Neural cell (in vitro differentiated cells): ENCODE results near the gene PPP1R11. TPM values are rescaled to one million over a fixed set of nuclear protein-coding genes. Genes with fewer than 3 reads are reported as not detected.
"Not testable (repeated sequence)": the region's sequence is repeated elsewhere in the genome, so short reads cannot be mapped to it uniquely, and the experiment has no call there.

Source experiments
- H2AFZ ChIP-seq: fragments of 200-600, 300-800 bp; sonication (generic), shearing (Covaris generic); 2 replicates; pipeline ENCODE4 v1.6.0; 2014; ENCODE audit warnings: low read depth, mild to moderate bottlenecking, antibody characterized with exemption, low read length, moderate library complexity
- H3F3A ChIP-seq: fragments of 200-600 bp; shearing (Covaris generic); 2 replicates; pipeline ENCODE4 v1.6.1; 2016; ENCODE audit warnings: mild to moderate bottlenecking, moderate library complexity, mixed read lengths, antibody characterized with exemption, low read length; ENCODE audit not compliant: insufficient read depth, poor library complexity, severe bottlenecking
- H3K27ac ChIP-seq: fragments of 200-600, 300-800 bp; sonication (generic), shearing (Covaris generic); 2 replicates; pipeline ENCODE4 v1.5.1; 2014; ENCODE audit warnings: mild to moderate bottlenecking, low read length, moderate library complexity
- H3K27me3 ChIP-seq: fragments of 300-800, 200-600 bp; sonication (generic), shearing (Covaris generic); 2 replicates; pipeline ENCODE4 v1.6.0; 2014; ENCODE audit warnings: mild to moderate bottlenecking, low read depth, low read length, moderate library complexity; ENCODE audit not compliant: insufficient read depth
- H3K36me3 ChIP-seq: fragments of 300-800, 200-600 bp; sonication (generic), shearing (Covaris generic); 2 replicates; pipeline ENCODE4 v1.5.1; 2014; ENCODE audit warnings: mild to moderate bottlenecking, antibody characterized with exemption, low read length, moderate library complexity; ENCODE audit not compliant: insufficient read depth
- H3K4me2 ChIP-seq: fragments of 300-800, 200-600 bp; sonication (generic), shearing (Covaris generic); 2 replicates; pipeline ENCODE4 v1.6.0; 2014; ENCODE audit warnings: mild to moderate bottlenecking, low read length
- H3K4me3 ChIP-seq: fragments of 300-800, 200-600 bp; sonication (generic), shearing (Covaris generic); 2 replicates; pipeline ENCODE4 v1.5.1; 2014; ENCODE audit warnings: mild to moderate bottlenecking, low read length, moderate library complexity
- H3K79me2 ChIP-seq: fragments of 200-600 bp; shearing (Covaris generic); replicated peaks from 2 replicates; pipeline ENCODE4 v1.6.0; 2014; ENCODE audit warnings: mild to moderate bottlenecking, low read length, moderate library complexity; ENCODE audit not compliant: insufficient read depth
- H3K9ac ChIP-seq: fragments of 300-800, 200-600 bp; sonication (generic), shearing (Covaris generic); 2 replicates; pipeline ENCODE4 v1.6.1; 2016; ENCODE audit warnings: mild to moderate bottlenecking, low read length, mixed read lengths
- H3K9me2 ChIP-seq: fragments of 200-600 bp; shearing (Covaris generic); 2 replicates; pipeline ENCODE4 v1.6.1; 2016; ENCODE audit warnings: mild to moderate bottlenecking, low read length, mixed read lengths; ENCODE audit not compliant: insufficient read depth
- H3K9me3 ChIP-seq: fragments of 200-600, 300-800 bp; sonication (generic), shearing (Covaris generic); 2 replicates; pipeline ENCODE4 v1.6.1; 2016; ENCODE audit warnings: mild to moderate bottlenecking, mixed run types, low read length, moderate library complexity, mixed read lengths
- H4K20me1 ChIP-seq: fragments of 200-600 bp; shearing (Covaris generic); 2 replicates; pipeline ENCODE4 v1.6.1; 2016; ENCODE audit warnings: mild to moderate bottlenecking, mixed run types; ENCODE audit not compliant: insufficient read depth
- EP300 ChIP-seq: fragments of 450-650 bp; conservative IDR thresholded peaks from 2 replicates; pipeline ENCODE4 v1.6.1; 2014; ENCODE audit warnings: antibody characterized with exemption, mild to moderate bottlenecking, moderate library complexity; ENCODE audit not compliant: poor library complexity, severe bottlenecking
- EZH2 ChIP-seq: fragments of 200-600, 300-800 bp; shearing (Covaris generic), sonication (generic); IDR thresholded peaks from 2 replicates; pipeline ENCODE4 v1.6.1; 2014; ENCODE audit warnings: antibody characterized with exemption, low read length, borderline replicate concordance, mild to moderate bottlenecking; ENCODE audit not compliant: insufficient read depth, poor library complexity, severe bottlenecking
- MXI1 ChIP-seq: fragments of 450-650 bp; conservative IDR thresholded peaks from 2 replicates; pipeline ENCODE4 v1.6.1; 2014; ENCODE audit warnings: antibody characterized with exemption, mild to moderate bottlenecking; ENCODE audit not compliant: poor library complexity, severe bottlenecking
- POLR2AphosphoS5 ChIP-seq: IDR thresholded peaks from 2 replicates; pipeline ENCODE4 v1.6.1; 2012
- RAD21 ChIP-seq: fragments of 450-650 bp; conservative IDR thresholded peaks from 2 replicates; pipeline ENCODE4 v1.6.1; 2014; ENCODE audit warnings: antibody characterized with exemption, mild to moderate bottlenecking, moderate library complexity
- SMC3 ChIP-seq: fragments of 450-650 bp; conservative IDR thresholded peaks from 2 replicates; pipeline ENCODE4 v1.6.1; 2014; ENCODE audit warnings: antibody characterized with exemption, mild to moderate bottlenecking, moderate library complexity; ENCODE audit not compliant: poor library complexity
- TAF1 ChIP-seq: IDR thresholded peaks from 2 replicates; pipeline ENCODE4 v1.6.1; 2012; ENCODE audit warnings: low read depth
- polyA plus RNA-seq: library from polyadenylated mRNA; depleted of rRNA; stranded (reverse); fragments of >200 nt; gene quantifications from 2 replicates; pipeline ENCODE4 v1.2.3, GENCODE V29; 2014
- small RNA-seq, 3 experiments: library from RNA; depleted of rRNA; stranded (forward); fragments of <200 nt; gene quantifications; one replicate each; pipeline ENCODE3, GENCODE V24; 2012
- TF ChIP-seq, protein P1 (sequence below): IDR thresholded peaks from 2 replicates; pipeline ENCODE4 v1.6.1; 2012; ENCODE audit warnings: borderline replicate concordance
- TF ChIP-seq, protein P2 (sequence below): fragments of 450-650 bp; IDR thresholded peaks from 2 replicates; pipeline ENCODE4 v1.5.1; 2014; ENCODE audit warnings: antibody characterized with exemption, mild to moderate bottlenecking, moderate library complexity; ENCODE audit not compliant: poor library complexity, severe bottlenecking

PPP1R11 gene
- polyA plus RNA-seq, 1 donor from 2014 or later = 39.7 TPM

DNA sequence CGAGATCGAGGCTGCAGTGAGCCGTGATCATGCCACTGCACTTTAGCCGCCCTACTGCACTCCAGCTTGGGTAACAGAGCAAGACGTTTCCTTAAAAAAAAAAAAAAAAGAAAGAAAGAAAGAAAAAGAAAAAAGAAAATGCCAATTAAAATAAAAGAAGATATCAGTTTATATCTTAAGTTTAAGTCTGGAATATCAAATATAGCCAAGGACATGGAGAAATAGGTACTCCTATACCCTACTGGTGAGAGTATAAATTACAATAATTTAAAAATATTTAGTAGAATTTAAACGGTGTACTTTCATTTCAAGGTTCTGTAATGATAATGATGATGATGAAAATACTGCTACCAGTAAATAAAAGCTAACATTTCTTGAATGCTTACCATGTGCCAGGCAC lies 49.7 kb downstream of the PPP1R11 start:
- Histone ChIP-seq H4K20me1 (no peaks in the 10 kb centered on the region), H3F3A (no peaks in the 10 kb centered on the region), H3K27me3 (peaks cover 25% of the 10 kb centered on the region), H3K9me3 (no peaks in the 10 kb centered on the region), H3K27ac (no peak overlapping the region), H3K4me3 (no peak overlapping the region), H3K9ac (no peak overlapping the region), H3K4me2 (no peak overlapping the region), H3K36me3 (no peaks in the 10 kb centered on the region), H3K9me2 (no peaks in the 10 kb centered on the region), H3K79me2 (no peaks in the 10 kb centered on the region), H2AFZ (no peak overlapping the region)
- TF ChIP-seq EP300 = no peak
- TF ChIP-seq EZH2 = no peak
- no peak for TF ChIP-seq SMC3
- TF ChIP-seq RAD21 = no peak
- TF ChIP-seq, protein P1, sequence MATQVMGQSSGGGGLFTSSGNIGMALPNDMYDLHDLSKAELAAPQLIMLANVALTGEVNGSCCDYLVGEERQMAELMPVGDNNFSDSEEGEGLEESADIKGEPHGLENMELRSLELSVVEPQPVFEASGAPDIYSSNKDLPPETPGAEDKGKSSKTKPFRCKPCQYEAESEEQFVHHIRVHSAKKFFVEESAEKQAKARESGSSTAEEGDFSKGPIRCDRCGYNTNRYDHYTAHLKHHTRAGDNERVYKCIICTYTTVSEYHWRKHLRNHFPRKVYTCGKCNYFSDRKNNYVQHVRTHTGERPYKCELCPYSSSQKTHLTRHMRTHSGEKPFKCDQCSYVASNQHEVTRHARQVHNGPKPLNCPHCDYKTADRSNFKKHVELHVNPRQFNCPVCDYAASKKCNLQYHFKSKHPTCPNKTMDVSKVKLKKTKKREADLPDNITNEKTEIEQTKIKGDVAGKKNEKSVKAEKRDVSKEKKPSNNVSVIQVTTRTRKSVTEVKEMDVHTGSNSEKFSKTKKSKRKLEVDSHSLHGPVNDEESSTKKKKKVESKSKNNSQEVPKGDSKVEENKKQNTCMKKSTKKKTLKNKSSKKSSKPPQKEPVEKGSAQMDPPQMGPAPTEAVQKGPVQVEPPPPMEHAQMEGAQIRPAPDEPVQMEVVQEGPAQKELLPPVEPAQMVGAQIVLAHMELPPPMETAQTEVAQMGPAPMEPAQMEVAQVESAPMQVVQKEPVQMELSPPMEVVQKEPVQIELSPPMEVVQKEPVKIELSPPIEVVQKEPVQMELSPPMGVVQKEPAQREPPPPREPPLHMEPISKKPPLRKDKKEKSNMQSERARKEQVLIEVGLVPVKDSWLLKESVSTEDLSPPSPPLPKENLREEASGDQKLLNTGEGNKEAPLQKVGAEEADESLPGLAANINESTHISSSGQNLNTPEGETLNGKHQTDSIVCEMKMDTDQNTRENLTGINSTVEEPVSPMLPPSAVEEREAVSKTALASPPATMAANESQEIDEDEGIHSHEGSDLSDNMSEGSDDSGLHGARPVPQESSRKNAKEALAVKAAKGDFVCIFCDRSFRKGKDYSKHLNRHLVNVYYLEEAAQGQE = no peak
- TF ChIP-seq, protein P2, sequence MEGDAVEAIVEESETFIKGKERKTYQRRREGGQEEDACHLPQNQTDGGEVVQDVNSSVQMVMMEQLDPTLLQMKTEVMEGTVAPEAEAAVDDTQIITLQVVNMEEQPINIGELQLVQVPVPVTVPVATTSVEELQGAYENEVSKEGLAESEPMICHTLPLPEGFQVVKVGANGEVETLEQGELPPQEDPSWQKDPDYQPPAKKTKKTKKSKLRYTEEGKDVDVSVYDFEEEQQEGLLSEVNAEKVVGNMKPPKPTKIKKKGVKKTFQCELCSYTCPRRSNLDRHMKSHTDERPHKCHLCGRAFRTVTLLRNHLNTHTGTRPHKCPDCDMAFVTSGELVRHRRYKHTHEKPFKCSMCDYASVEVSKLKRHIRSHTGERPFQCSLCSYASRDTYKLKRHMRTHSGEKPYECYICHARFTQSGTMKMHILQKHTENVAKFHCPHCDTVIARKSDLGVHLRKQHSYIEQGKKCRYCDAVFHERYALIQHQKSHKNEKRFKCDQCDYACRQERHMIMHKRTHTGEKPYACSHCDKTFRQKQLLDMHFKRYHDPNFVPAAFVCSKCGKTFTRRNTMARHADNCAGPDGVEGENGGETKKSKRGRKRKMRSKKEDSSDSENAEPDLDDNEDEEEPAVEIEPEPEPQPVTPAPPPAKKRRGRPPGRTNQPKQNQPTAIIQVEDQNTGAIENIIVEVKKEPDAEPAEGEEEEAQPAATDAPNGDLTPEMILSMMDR = no peak
- no peak for TF ChIP-seq MXI1
- no peak for TF ChIP-seq TAF1
- TF ChIP-seq POLR2AphosphoS5 = no peak

DNA sequence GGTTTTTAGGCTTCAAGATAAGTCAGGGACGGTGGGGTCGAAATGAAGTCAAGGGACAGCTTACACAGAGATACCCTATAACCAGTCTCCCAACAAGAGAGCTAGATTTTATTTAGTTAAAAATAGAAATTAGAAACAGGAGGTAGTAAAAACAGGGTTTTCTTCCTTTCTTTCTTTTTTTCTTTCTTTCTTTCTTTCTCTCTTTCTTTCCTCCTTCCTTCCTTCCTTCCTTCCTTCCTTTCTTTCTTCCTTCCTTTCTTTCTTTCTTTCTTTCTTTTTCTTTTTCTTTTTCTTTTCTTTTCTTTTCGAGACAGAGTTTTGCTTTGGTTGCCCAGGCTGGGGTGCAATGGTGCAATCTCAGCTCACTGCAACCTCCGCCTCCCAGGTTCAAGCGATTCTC lies 51.7 kb downstream of the PPP1R11 start:
- H3F3A ChIP-seq, H3K9me2 ChIP-seq, H3K4me3 ChIP-seq, H3K4me2 ChIP-seq, H3K27ac ChIP-seq, H3K36me3 ChIP-seq, H3K9ac ChIP-seq, H3K9me3 ChIP-seq, H3K79me2 ChIP-seq, H4K20me1 ChIP-seq, H2AFZ ChIP-seq: not testable (repeated sequence)
- peaks cover 19% of the 10 kb centered on the region for H3K27me3 ChIP-seq

Small RNA genes lying within 50 kb of the gene (small RNA-seq; reads per million reads assigned to genes)
- gene RF02218 (0 reads per million in 3 experiments), gene RF02219 (0 reads per million in 3 experiments), gene RF02220 (0 reads per million in 3 experiments)

Other genes with a start within 250 kb of the PPP1R11 start
- not detected in 2 replicates for gene HLA-G, start 239.4 kb upstream of the PPP1R11 start, polyA plus RNA-seq
- gene HLA-A, start 124.7 kb upstream of the PPP1R11 start, polyA plus RNA-seq = 47.6 and 58.7 TPM in 2 replicates
- gene POLR1H, start 5.9 kb upstream of the PPP1R11 start, polyA plus RNA-seq = 42.8 and 51.4 TPM in 2 replicates
- gene RNF39, start 8.6 kb downstream of the PPP1R11 start, polyA plus RNA-seq = not detected in 2 replicates
- not detected in 2 replicates for gene TRIM31, start 45.9 kb downstream of the PPP1R11 start, polyA plus RNA-seq
- gene TRIM40, start 68.9 kb downstream of the PPP1R11 start, polyA plus RNA-seq = not detected in 2 replicates
- not detected in 2 replicates for gene TRIM10, start 94.0 kb downstream of the PPP1R11 start, polyA plus RNA-seq
- not detected in 2 replicates for gene TRIM15, start 96.3 kb downstream of the PPP1R11 start, polyA plus RNA-seq
- 23.5 and 25.9 TPM in 2 replicates for gene TRIM26, start 146.2 kb downstream of the PPP1R11 start, polyA plus RNA-seq